GM13976 (cell line): ENCODE measurements around the gene ZNF555.
A peak's percentile ranks its signal among the peaks of the same experiment; 100 is the strongest.
"Not testable (repeated sequence)": the region's sequence is repeated elsewhere in the genome, so short reads cannot be mapped to it uniquely, and the experiment has no call there.

Experiments
- DNase-seq: peaks from one replicate; pipeline ENCODE4 v3.0.0; 2012; ENCODE audit warnings: low spot score
- CTCF ChIP-seq: IDR thresholded peaks from 2 replicates; pipeline ENCODE4 v1.5.1; 2012; ENCODE audit warnings: borderline replicate concordance, mild to moderate bottlenecking; ENCODE audit not compliant: insufficient read depth; ENCODE audit errors: extremely low read depth, missing control alignments, control extremely low read depth
- in situ Hi-C: fragments of 300-500 bp; cut with MboI; formaldehyde crosslinking; loops from one replicate; pipeline ENCODE4 v1.12.0; 2022; ENCODE audit warnings: low sequenced_read_pairs, mixed read lengths, inconsistent platforms; ENCODE audit not compliant: unreplicated experiment

The ZNF555 gene

DNA sequence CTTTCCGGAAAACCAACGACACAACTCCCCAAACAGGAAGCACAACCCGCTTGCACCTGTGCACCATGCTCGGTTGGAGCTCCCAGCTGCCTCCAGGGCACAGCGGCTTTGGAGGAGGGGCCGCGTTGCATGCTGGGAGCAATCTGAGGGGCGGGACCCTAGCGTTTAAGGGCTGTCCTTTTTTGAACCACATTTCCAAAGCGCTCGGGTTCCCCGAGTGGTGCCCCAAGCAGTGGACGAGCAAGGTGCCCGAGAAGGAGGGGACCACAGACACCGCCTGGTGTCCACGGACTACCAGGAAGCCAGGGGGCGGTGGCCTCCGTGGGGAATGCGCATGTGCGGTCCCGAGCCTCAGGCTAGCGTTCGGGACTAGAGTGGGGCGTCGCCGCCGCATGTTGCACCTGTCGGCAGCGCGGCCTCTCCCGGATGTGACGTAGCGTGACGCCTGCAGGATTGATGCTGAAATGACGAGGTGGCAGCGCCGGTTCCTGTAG is 47.5 kb downstream of the ZNF555 start:
- TF ChIP-seq CTCF, result no peak
- in situ Hi-C loops, result loop anchor here (25.0 kb wide), 1 partner anchor 226 kb away; no protein-coding TSS in a partner anchor
- DNase-seq, result no peak

DNA sequence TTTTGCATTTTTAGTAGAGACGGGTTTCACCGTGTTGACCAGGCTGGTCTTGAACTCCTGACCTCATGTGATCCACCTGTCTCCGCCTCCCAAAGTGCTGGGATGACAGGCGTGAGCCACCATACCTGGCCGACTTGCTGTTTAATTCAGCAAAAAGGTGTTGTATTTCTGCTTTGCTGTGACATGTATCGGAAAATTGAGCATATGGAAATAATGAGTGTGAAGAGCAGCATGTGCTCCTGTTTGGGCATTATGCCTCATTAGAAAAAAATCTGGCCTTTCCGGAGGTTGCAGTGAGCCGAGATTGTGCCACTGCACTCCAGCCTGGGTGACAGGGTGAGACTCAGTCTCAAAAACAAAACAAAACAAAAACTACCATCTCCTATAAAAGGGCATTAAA is 49.3 kb downstream of the ZNF555 start:
- not testable (repeated sequence) for DNase-seq
- in situ Hi-C loops, result loop anchor here (25.0 kb wide), 1 partner anchor 228 kb away; no protein-coding TSS in a partner anchor

- in situ Hi-C loops, result loop anchor here (25.0 kb wide), 1 partner anchor 234 kb away; no protein-coding TSS in a partner anchor
Observed at GRCh38 chr19:2896694-2897093, 55.4 kb downstream of the ZNF555 start.

GRCh38 chr19:2900296-2901252 is 59.3 kb downstream of the ZNF555 start, which contains the start of gene ZNF57:
ZNF57 (plus strand) TSS chr19:2900928; CDS start chr19:2901046, 118 bp downstream.
- TF ChIP-seq CTCF, result no peak
- in situ Hi-C loops, result no loop called here
- peak; percentile 99 for DNase-seq

More at GRCh38 chr19:2896694-2897093, 55.4 kb downstream of the ZNF555 start:
- no peak for TF ChIP-seq CTCF
- no peak for DNase-seq

DNA sequence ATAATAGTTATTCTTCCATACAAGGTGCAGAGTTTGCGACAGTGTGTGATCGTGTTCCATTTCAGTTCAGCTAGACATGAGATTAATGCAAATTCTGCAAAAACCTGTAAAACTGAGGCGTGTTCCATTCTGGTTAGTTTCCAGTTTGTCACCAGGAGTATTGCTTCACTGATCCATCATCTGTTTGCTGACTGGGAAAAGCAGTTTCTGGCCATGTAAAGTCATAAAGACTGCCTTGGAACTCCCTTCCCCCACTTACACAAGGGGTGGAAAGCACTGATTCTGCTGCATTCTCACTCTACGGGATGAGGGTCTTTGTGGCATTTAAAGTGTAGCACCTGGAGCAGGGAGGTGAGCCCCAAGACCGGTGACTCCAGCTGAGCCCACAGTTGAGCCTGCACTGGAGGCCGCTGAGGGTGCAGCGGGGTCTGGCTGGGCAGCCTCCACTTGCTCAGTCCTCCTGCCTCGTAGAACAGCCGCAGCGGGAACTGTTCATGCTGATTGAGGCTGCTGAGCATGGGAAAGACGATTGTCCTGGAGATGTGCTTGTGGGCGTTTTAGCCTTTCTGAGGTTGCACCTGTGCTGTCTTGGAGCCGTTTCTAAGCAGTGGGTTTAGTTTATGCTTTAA is 61.4 kb downstream of the ZNF555 start:
- no peak for TF ChIP-seq CTCF
- no peak for DNase-seq
- in situ Hi-C loops, result no loop called here

- in situ Hi-C loops, DNase-seq: not testable (repeated sequence)
Observed at GRCh38 chr19:2903326-2903725, 62.1 kb downstream of the ZNF555 start.

- DNase-seq, result no peak
- TF ChIP-seq CTCF, result no peak
- in situ Hi-C loops, result no loop called here
Observed at GRCh38 chr19:2905918-2906519, 64.7 kb downstream of the ZNF555 start.
